ENCODE data around the gene PANX3. TPM values are rescaled to one million over a fixed set of nuclear protein-coding genes. Genes with fewer than 3 reads are reported as not detected.

Gene PANX3
- total and polyA plus RNA-seq, 4 donors, result not detected

GRCh38 chr11:124643605-124644425 lies 32.6 kb downstream of the PANX3 start:
- Histone ChIP-seq H3K4me3 (no peak overlapping the region), H3K27ac (ENCODE audit: low read depth in 1 of 2, low read length in 1 of 2) (no peak overlapping the region), H3K9me3 (ENCODE audit: control insufficient read depth in 4 of 4, insufficient read depth in 3 of 4, low read length in 3 of 4) (no peaks in the 10 kb centered on the region), H3K9ac (ENCODE audit: insufficient read depth in 1 of 2, low read length in 2 of 2) (no peak overlapping the region), H3K36me3 (ENCODE audit: control insufficient read depth in 4 of 4, insufficient read depth in 4 of 4, low read length in 4 of 4) (peaks cover 0 to 1% (median under 1%) of the 10 kb centered on the region in 4 donors), H3K4me1 (ENCODE audit: control insufficient read depth in 5 of 5, insufficient read depth in 5 of 5, low read length in 5 of 5) (no peaks in the 10 kb centered on the region), H3K27me3 (ENCODE audit: control insufficient read depth in 3 of 3, insufficient read depth in 3 of 3, low read length in 2 of 3) (no peaks in the 10 kb centered on the region)
- WGBS, 2 donors, result 37 to 48% methylated on average over 3 of the region's 3 CpGs
- ATAC-seq (ENCODE audit: insufficient read depth, low FRiP score) (no peak), DNase-seq (no peak)
- TF ChIP-seq CTCF (IDR thresholded peaks at IDR 0.05; ENCODE audit: control extremely low read depth, extremely low read depth), result no peak

GRCh38 chr11:124644426-124645280 lies 33.4 kb downstream of the PANX3 start:
- no peak overlapping the region for H3K4me3 ChIP-seq
- no peaks in the 10 kb centered on the region for H3K4me1 ChIP-seq (ENCODE audit: control insufficient read depth in 5 of 5, insufficient read depth in 5 of 5, low read length in 5 of 5)
- H3K27me3 ChIP-seq (ENCODE audit: control insufficient read depth in 3 of 3, insufficient read depth in 3 of 3, low read length in 2 of 3), result no peaks in the 10 kb centered on the region
- 22 to 26% methylated on average over 16 of the region's 16 CpGs for WGBS, 2 donors
- no peak overlapping the region for H3K27ac ChIP-seq (ENCODE audit: low read depth in 1 of 2, low read length in 1 of 2)
- H3K9ac ChIP-seq (ENCODE audit: insufficient read depth in 1 of 2, low read length in 2 of 2), result no peak overlapping the region
- peak; percentile 55 for TF ChIP-seq CTCF (IDR thresholded peaks at IDR 0.05; ENCODE audit: control extremely low read depth, extremely low read depth)
- H3K9me3 ChIP-seq (ENCODE audit: control insufficient read depth in 4 of 4, insufficient read depth in 3 of 4, low read length in 3 of 4), result no peaks in the 10 kb centered on the region
- DNase-seq, result peak; percentile 71 to 77 (median 76)
- H3K36me3 ChIP-seq (ENCODE audit: control insufficient read depth in 4 of 4, insufficient read depth in 4 of 4, low read length in 4 of 4), result peaks cover 0 to 5% (median 0%) of the 10 kb centered on the region in 4 donors
- ATAC-seq (ENCODE audit: insufficient read depth, low FRiP score), result peak; percentile 76

- 72 to 85% methylated on average over 3 of the region's 3 CpGs for WGBS, 2 donors
- Histone ChIP-seq H3K36me3 (ENCODE audit: control insufficient read depth in 4 of 4, insufficient read depth in 4 of 4, low read length in 4 of 4) (peaks cover 0 to 5% (median 0%) of the 10 kb centered on the region in 4 donors), H3K27me3 (ENCODE audit: control insufficient read depth in 3 of 3, insufficient read depth in 3 of 3, low read length in 2 of 3) (no peaks in the 10 kb centered on the region), H3K4me3 (no peak overlapping the region), H3K27ac (ENCODE audit: low read depth in 1 of 2, low read length in 1 of 2) (no peak overlapping the region), H3K4me1 (ENCODE audit: control insufficient read depth in 5 of 5, insufficient read depth in 5 of 5, low read length in 5 of 5) (no peaks in the 10 kb centered on the region), H3K9me3 (ENCODE audit: control insufficient read depth in 4 of 4, insufficient read depth in 3 of 4, low read length in 3 of 4) (no peaks in the 10 kb centered on the region), H3K9ac (ENCODE audit: insufficient read depth in 1 of 2, low read length in 2 of 2) (no peak overlapping the region)
- ATAC-seq (ENCODE audit: insufficient read depth, low FRiP score), result no peak
- TF ChIP-seq CTCF (IDR thresholded peaks at IDR 0.05; ENCODE audit: control extremely low read depth, extremely low read depth), result no peak
- no peak for DNase-seq
Measured at GRCh38 chr11:124646148-124646547, 34.9 kb downstream of the PANX3 start.
